Skin epidermis (tissue), 12 donors: ENCODE results near the gene MX1.

Experiments
- H3K27ac ChIP-seq, 21 experiments: fragments of 200-600 bp; sonication (generic) in 11 of 21; one replicate each; pipeline ENCODE4 v1.5.0; 2020; ENCODE audit warnings: mild to moderate bottlenecking in 3 of 21, inconsistent platforms in 2 of 21, moderate library complexity in 2 of 21
- H3K4me3 ChIP-seq, 7 experiments: fragments of 200-600 bp; sonication (generic) in 2 of 7; one replicate each; pipeline ENCODE4 v1.5.0; 2020; ENCODE audit warnings: inconsistent platforms in 2 of 7, mild to moderate bottlenecking in 2 of 7, moderate library complexity in 1 of 7

The MX1 gene

GRCh38 chr21:41508415-41509144 lies 82.5 kb downstream of the MX1 start:
- Histone ChIP-seq H3K27ac (peak overlapping the region in 1 of 21 experiments; percentile 25), H3K4me3 (peak overlapping the region in 4 of 7 experiments; percentile 5 to 34 (median 24))
